Fibroblast of skin of scalp (primary cell): ENCODE measurements around the gene CNGB1.

Experiments
- DNase-seq: peaks from one replicate; pipeline ENCODE4 v3.0.0-alpha.2; 2013

The CNGB1 gene

DNA sequence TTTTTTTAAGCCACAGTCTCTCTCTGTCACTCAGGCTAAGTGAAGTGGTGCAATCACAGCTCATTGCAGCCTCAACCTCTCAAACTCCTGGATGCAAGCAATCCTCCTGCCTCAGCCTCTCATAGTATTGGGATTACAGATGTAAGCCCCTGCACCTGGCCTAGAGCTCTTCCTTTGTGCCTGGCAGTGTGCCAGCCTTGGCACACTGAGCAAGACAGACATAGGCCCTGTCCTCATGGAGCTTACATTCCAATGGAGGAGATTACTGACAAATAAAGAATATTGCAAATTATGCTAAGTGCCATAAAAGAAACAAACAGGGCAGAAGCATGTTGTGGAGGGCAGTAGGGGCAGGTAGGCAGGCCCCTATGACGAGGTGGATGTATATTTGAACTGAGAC lies 920 bp upstream of the CNGB1 start:
- DNase-seq, result no peak

- DNase-seq, result no peak
Observed at GRCh38 chr16:57970319-57970718, 609 bp downstream of the CNGB1 start.

DNA sequence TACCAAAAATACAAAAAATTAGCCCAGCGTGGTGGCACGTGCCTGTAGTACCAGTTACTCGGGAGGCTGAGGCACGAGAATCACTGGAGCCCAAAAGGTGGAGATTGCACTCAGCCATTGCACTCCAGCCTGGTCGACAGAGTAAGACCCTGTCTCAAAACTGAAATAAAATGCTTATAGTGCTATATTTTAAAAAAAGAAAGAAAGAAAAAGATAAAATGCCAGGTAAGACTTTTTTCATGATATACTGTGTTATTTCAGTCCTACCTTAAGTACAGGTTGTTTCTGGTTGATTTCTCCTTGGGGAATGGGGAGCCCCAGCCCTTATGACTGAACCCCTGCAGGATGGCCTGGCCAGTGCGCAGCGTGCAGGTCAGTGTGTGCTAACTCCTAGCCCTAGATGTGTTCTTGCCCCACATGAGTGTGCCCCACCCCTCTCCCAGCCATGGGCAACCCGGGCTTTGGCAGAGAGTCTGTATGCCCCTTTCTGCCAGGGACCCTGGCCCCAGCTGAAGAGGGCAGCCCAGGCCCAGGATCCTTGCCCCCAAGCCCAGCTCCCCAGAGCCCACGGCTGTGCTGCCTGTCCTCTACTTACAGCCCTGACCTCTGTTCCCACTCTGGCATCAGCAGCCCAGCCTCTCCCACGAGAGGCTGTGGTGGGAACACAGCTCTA lies 1.3 kb downstream of the CNGB1 start:
- DNase-seq, result no peak

DNA sequence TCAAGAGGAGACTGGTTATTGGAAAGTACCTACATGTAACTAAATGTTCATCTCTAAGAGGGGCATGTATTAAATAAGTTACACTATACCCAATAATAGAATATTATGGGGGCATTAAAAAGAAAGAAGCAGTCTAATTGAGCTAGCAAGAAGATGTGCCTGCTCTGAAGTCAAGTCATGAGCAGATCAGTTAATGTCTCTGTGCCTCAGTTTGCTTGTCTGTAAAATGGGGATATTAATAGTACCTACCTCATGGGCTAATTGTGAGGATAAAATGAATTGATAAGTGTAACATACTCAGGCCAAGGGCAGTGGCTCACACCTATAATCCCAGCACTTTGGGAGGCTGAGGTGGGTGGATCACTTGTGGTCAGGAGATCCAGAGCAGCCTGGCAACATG lies 3.0 kb downstream of the CNGB1 start:
- DNase-seq, result no peak

- DNase-seq, result no peak
Observed at GRCh38 chr16:57966986-57967385, 3.9 kb downstream of the CNGB1 start.

- no peak for DNase-seq
Observed at GRCh38 chr16:57966204-57966771, 4.6 kb downstream of the CNGB1 start.

DNA sequence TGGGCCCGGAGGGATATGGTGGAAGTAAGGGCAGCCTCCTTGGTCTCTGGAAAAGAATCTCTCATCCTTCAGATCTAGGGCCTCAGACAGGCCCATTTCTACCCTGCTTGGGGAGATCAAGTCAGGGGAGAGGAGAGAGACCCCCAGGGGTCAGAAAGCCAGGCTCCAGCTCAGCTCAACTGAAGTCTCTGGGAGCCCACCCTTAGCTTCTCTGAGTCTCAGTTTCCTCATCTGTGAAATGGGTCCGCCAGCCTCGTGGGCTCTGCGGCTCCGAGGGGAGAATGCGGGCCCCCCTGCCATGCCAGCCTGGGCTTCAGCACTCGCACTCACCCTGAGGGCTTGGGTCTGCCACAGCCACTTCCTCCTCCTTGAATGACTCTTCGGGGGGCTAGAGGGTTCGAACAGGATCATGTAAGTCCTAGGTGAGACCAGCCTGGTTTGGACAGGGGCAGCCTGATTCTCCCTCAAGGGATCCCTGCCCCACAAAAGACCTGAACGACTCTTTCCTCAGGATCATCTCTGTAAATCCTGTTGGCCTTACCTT lies 6.7 kb downstream of the CNGB1 start:
- no peak for DNase-seq

GRCh38 chr16:57962756-57963155 lies 8.2 kb downstream of the CNGB1 start:
- DNase-seq, result no peak

- no peak for DNase-seq
Observed at GRCh38 chr16:57962046-57962445, 8.9 kb downstream of the CNGB1 start.

- DNase-seq, result no peak
Observed at GRCh38 chr16:57961538-57961937, 9.4 kb downstream of the CNGB1 start.

DNA sequence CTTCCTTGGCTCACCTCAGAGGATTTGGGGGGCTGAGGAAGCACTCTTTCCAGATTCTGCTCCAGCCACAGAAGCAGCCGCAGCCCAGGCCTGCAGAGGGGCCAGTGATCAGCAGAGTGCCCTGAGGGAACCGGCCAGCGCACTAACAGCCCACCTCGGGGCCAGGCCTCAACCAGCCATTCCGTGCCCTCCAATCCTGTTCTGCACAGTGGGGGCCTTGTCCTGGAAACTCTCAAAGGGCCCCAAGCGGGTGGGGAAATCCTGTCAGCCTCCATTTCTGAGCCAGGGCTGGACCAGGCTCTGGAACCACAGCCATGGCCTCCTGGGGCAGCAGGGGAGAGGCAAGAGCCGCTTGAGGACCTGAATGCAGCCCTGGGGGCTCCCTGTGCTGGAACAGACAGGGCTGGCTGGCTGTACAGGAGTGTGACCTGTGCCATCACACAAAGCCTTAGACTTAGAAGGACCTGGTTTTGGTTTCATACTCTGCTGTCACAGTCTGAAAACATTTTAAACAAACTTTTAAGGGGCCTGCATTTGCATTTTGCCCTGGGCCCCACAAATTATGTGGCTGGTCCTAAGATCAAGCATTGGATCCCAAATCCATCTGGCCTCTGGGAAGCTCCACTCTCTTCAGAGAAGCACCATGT lies 10.0 kb downstream of the CNGB1 start:
- DNase-seq, result no peak

- DNase-seq, result no peak
Observed at GRCh38 chr16:57960310-57960709, 10.6 kb downstream of the CNGB1 start.

GRCh38 chr16:57959804-57960203 lies 11.1 kb downstream of the CNGB1 start:
- DNase-seq, result no peak

DNA sequence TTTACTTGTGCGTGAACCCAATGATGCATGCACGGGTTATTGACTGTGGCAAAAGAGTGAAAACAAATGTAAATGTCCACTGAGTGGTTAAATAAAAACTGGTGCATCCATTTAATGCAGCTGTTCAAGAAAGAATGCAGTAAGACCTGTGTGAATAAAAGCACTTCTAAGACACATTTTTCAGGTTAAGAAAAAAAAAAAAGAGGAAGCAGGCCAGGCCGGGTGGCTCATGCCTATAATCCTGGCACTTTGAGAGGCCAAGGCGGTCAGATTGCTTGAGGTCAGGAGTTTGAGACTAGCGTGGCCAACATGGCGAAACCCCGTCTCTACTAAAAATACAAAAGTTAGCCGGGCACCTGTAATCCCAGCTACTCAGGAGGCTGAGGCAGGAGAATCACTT lies 11.8 kb downstream of the CNGB1 start:
- DNase-seq, result no peak

DNA sequence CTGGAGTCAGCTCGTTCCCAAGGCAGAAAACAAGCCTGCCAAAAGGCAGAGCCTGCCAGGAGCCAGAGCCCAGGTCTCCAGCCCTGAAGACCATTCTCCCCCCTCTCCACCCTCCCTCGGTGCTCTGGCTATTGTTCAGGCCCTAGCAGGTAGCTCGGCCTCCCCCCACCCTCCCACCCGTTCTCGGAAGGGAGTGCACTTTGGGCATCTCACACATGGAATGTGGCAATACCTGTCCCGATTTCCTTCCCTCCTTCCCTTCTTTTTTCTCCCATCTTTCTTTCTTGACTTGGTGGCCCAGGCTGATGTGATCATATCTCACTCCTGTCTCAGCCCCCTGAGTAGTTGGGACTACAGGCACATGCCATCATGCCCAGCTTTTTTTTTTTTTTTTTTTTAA lies 12.4 kb downstream of the CNGB1 start:
- no peak for DNase-seq

GRCh38 chr16:57957673-57958392 lies 13.1 kb downstream of the CNGB1 start:
- DNase-seq, result no peak

DNA sequence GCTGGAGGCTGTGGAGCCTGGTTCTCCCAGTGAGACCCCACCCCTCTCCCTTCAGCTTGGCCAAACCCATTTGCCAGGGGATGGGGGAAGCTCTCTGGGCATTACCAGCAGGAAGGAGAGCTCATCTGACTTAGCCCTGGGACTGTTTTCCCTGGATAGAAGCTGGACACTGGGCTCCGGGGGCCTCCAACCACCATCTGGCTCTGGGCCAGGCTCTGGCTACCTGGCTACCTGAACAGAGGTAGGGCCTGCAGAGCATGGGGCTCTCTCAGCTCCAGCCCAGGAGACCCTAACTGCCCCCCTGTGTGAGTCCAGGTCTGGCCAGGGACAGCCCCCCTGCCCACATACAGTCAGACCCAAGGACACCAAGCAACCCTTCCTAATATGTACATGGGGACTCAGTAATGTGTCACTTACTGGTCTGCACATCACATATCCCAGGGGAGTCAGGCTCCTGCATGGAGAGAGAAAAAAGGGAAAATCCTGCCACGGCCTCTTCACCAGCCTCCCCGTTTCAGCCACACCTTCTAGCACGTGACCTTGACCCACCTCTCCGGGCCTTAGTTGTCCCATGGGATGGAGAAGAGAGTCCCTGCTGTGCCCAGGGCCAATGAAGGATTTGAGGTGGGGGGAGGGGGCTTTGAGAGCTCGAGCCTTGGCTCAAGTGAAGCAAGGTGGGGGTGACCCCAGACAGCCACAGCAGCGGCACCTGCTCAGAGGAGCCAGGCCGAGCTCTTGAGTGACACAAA lies 13.8 kb downstream of the CNGB1 start:
- DNase-seq, result no peak

- DNase-seq, result no peak
Observed at GRCh38 chr16:57956270-57956808, 14.6 kb downstream of the CNGB1 start.

GRCh38 chr16:57955572-57956188 lies 15.2 kb downstream of the CNGB1 start:
- DNase-seq, result no peak

- no peak for DNase-seq
Observed at GRCh38 chr16:57953857-57954256, 17.1 kb downstream of the CNGB1 start.

DNA sequence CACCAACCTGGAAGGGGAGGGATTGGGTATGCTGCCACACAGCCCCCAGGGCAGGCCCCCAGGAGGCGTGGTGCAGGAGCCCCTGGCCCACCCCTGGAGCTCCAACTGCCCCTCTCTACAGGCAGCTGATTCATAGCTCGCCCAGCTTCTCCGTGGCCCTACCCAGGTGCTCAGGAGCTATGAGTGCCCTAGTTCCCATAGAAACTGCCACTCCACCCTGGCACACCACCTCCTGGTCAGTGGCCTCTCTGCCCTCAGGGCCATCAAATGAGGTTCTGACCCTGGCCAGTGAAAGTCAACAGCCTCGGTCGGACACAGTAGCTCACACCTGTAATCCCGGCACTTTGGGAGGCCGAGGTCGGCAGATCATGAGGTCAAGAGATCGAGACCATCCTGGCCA lies 18.0 kb downstream of the CNGB1 start:
- DNase-seq, result no peak
